WTC11 (cell line): Measurements from ENCODE around the gene CEP250.

ENCODE experiments used
- ATF1 ChIP-seq: sonication (generic); formaldehyde crosslinking; IDR thresholded peaks from 2 replicates; pipeline ENCODE4 v1.8.1; 2023; ENCODE audit warnings: mild to moderate bottlenecking, moderate library complexity, missing genetic modification reagents
- CREB1 ChIP-seq: sonication (generic); formaldehyde crosslinking; IDR thresholded peaks from 2 replicates; pipeline ENCODE4 v1.8.0; 2023; ENCODE audit warnings: mild to moderate bottlenecking, missing genetic modification reagents
- FOXJ3 ChIP-seq: sonication (generic); formaldehyde crosslinking; IDR thresholded peaks from 2 replicates; pipeline ENCODE4 v1.9.0; 2021; ENCODE audit warnings: missing genetic modification reagents, mild to moderate bottlenecking, borderline replicate concordance
- GABPB1 ChIP-seq: sonication (generic); formaldehyde crosslinking; IDR thresholded peaks from 2 replicates; pipeline ENCODE4 v1.8.1; 2023; ENCODE audit warnings: mild to moderate bottlenecking, missing genetic modification reagents
- NFATC4 ChIP-seq: fragments of 250-450 bp; sonication (Bioruptor Pico); IDR thresholded peaks from 2 replicates; pipeline ENCODE4 v1.9.0; 2021; ENCODE audit warnings: mild to moderate bottlenecking
- SMAD3 ChIP-seq: sonication (generic); formaldehyde crosslinking; IDR thresholded peaks from 2 replicates; pipeline ENCODE4 v1.8.0; 2022; ENCODE audit warnings: missing genetic modification reagents, mild to moderate bottlenecking, borderline replicate concordance
- ZNF416 ChIP-seq: fragments of 250-450 bp; sonication (Bioruptor Pico); IDR thresholded peaks from 2 replicates; pipeline ENCODE4 v1.9.0; 2021; ENCODE audit warnings: mild to moderate bottlenecking, inconsistent platforms
- TF ChIP-seq, protein P1 (sequence below): sonication (generic); formaldehyde crosslinking; IDR thresholded peaks from 2 replicates; pipeline ENCODE4 v1.8.1; 2023; ENCODE audit warnings: mild to moderate bottlenecking, moderate library complexity, missing genetic modification reagents
- TF ChIP-seq, protein P2 (sequence below): sonication (generic); formaldehyde crosslinking; IDR thresholded peaks from 2 replicates; pipeline ENCODE4 v1.8.0; 2022; ENCODE audit warnings: mild to moderate bottlenecking, missing genetic modification reagents
- TF ChIP-seq, protein P3 (sequence below): fragments of 200-600 bp; IDR thresholded peaks from 2 replicates; pipeline ENCODE4 v1.8.0; 2022; ENCODE audit warnings: antibody characterized with exemption
- TF ChIP-seq, protein P4 (sequence below): sonication (generic); formaldehyde crosslinking; IDR thresholded peaks from 2 replicates; pipeline ENCODE4 v1.8.1; 2022; ENCODE audit warnings: low read depth, missing genetic modification reagents, borderline replicate concordance
- TF ChIP-seq, protein P5 (sequence below): sonication (generic); formaldehyde crosslinking; IDR thresholded peaks from 2 replicates; pipeline ENCODE4 v1.8.1; 2023; ENCODE audit warnings: mild to moderate bottlenecking, missing genetic modification reagents
- TF ChIP-seq, protein P6 (sequence below): sonication (generic); formaldehyde crosslinking; IDR thresholded peaks from 2 replicates; pipeline ENCODE4 v1.8.1; 2023; ENCODE audit warnings: mild to moderate bottlenecking, missing genetic modification reagents, borderline replicate concordance
- TF ChIP-seq, protein P7 (sequence below): fragments of 250-450 bp; sonication (Bioruptor Pico); IDR thresholded peaks from 2 replicates; pipeline ENCODE4 v1.9.0; 2021; ENCODE audit warnings: mild to moderate bottlenecking, borderline replicate concordance

DNA sequence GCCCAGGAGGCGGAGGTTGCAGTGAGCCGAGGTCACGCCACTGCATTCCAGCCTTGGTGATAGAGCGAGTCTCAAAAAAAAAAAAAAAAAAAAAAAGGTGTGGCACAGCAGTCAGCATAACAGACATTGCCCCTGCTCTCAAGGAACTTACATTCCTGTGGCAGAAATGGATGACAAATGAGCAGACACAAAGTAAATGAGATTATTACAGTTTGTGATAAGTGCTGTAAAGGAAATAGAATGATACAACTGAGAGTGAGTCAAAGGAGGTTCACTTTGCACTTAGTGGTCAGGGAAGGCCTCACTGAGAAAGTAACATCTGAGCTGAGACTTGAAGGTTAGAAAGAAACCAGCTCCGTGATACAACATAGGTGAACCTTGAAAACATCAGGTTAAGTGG is 36.4 kb downstream of the CEP250 start:
- TF ChIP-seq, protein P1, sequence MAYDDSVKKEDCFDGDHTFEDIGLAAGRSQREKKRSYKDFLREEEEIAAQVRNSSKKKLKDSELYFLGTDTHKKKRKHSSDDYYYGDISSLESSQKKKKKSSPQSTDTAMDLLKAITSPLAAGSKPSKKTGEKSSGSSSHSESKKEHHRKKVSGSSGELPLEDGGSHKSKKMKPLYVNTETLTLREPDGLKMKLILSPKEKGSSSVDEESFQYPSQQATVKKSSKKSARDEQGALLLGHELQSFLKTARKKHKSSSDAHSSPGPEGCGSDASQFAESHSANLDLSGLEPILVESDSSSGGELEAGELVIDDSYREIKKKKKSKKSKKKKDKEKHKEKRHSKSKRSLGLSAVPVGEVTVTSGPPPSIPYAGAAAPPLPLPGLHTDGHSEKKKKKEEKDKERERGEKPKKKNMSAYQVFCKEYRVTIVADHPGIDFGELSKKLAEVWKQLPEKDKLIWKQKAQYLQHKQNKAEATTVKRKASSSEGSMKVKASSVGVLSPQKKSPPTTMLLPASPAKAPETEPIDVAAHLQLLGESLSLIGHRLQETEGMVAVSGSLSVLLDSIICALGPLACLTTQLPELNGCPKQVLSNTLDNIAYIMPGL (CRISPR knock-in tag), result no peak
- TF ChIP-seq, protein P2, sequence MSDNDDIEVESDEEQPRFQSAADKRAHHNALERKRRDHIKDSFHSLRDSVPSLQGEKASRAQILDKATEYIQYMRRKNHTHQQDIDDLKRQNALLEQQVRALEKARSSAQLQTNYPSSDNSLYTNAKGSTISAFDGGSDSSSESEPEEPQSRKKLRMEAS (CRISPR knock-in tag), result no peak
- TF ChIP-seq, protein P3, sequence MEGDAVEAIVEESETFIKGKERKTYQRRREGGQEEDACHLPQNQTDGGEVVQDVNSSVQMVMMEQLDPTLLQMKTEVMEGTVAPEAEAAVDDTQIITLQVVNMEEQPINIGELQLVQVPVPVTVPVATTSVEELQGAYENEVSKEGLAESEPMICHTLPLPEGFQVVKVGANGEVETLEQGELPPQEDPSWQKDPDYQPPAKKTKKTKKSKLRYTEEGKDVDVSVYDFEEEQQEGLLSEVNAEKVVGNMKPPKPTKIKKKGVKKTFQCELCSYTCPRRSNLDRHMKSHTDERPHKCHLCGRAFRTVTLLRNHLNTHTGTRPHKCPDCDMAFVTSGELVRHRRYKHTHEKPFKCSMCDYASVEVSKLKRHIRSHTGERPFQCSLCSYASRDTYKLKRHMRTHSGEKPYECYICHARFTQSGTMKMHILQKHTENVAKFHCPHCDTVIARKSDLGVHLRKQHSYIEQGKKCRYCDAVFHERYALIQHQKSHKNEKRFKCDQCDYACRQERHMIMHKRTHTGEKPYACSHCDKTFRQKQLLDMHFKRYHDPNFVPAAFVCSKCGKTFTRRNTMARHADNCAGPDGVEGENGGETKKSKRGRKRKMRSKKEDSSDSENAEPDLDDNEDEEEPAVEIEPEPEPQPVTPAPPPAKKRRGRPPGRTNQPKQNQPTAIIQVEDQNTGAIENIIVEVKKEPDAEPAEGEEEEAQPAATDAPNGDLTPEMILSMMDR, result no peak
- TF ChIP-seq CREB1 (no peak), GABPB1 (CRISPR knock-in tag) (no peak), ZNF416 (CRISPR knock-in tag) (no peak), FOXJ3 (CRISPR knock-in tag) (no peak), SMAD3 (CRISPR knock-in tag) (no peak), ATF1 (CRISPR knock-in tag) (no peak), NFATC4 (CRISPR knock-in tag) (no peak)
- TF ChIP-seq, protein P4, sequence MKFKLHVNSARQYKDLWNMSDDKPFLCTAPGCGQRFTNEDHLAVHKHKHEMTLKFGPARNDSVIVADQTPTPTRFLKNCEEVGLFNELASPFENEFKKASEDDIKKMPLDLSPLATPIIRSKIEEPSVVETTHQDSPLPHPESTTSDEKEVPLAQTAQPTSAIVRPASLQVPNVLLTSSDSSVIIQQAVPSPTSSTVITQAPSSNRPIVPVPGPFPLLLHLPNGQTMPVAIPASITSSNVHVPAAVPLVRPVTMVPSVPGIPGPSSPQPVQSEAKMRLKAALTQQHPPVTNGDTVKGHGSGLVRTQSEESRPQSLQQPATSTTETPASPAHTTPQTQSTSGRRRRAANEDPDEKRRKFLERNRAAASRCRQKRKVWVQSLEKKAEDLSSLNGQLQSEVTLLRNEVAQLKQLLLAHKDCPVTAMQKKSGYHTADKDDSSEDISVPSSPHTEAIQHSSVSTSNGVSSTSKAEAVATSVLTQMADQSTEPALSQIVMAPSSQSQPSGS (CRISPR knock-in tag), result no peak
- TF ChIP-seq, protein P5, sequence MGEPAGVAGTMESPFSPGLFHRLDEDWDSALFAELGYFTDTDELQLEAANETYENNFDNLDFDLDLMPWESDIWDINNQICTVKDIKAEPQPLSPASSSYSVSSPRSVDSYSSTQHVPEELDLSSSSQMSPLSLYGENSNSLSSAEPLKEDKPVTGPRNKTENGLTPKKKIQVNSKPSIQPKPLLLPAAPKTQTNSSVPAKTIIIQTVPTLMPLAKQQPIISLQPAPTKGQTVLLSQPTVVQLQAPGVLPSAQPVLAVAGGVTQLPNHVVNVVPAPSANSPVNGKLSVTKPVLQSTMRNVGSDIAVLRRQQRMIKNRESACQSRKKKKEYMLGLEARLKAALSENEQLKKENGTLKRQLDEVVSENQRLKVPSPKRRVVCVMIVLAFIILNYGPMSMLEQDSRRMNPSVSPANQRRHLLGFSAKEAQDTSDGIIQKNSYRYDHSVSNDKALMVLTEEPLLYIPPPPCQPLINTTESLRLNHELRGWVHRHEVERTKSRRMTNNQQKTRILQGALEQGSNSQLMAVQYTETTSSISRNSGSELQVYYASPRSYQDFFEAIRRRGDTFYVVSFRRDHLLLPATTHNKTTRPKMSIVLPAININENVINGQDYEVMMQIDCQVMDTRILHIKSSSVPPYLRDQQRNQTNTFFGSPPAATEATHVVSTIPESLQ (CRISPR knock-in tag), result no peak
- TF ChIP-seq, protein P6, sequence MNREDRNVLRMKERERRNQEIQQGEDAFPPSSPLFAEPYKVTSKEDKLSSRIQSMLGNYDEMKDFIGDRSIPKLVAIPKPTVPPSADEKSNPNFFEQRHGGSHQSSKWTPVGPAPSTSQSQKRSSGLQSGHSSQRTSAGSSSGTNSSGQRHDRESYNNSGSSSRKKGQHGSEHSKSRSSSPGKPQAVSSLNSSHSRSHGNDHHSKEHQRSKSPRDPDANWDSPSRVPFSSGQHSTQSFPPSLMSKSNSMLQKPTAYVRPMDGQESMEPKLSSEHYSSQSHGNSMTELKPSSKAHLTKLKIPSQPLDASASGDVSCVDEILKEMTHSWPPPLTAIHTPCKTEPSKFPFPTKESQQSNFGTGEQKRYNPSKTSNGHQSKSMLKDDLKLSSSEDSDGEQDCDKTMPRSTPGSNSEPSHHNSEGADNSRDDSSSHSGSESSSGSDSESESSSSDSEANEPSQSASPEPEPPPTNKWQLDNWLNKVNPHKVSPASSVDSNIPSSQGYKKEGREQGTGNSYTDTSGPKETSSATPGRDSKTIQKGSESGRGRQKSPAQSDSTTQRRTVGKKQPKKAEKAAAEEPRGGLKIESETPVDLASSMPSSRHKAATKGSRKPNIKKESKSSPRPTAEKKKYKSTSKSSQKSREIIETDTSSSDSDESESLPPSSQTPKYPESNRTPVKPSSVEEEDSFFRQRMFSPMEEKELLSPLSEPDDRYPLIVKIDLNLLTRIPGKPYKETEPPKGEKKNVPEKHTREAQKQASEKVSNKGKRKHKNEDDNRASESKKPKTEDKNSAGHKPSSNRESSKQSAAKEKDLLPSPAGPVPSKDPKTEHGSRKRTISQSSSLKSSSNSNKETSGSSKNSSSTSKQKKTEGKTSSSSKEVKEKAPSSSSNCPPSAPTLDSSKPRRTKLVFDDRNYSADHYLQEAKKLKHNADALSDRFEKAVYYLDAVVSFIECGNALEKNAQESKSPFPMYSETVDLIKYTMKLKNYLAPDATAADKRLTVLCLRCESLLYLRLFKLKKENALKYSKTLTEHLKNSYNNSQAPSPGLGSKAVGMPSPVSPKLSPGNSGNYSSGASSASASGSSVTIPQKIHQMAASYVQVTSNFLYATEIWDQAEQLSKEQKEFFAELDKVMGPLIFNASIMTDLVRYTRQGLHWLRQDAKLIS (CRISPR knock-in tag), result no peak
- TF ChIP-seq, protein P7, sequence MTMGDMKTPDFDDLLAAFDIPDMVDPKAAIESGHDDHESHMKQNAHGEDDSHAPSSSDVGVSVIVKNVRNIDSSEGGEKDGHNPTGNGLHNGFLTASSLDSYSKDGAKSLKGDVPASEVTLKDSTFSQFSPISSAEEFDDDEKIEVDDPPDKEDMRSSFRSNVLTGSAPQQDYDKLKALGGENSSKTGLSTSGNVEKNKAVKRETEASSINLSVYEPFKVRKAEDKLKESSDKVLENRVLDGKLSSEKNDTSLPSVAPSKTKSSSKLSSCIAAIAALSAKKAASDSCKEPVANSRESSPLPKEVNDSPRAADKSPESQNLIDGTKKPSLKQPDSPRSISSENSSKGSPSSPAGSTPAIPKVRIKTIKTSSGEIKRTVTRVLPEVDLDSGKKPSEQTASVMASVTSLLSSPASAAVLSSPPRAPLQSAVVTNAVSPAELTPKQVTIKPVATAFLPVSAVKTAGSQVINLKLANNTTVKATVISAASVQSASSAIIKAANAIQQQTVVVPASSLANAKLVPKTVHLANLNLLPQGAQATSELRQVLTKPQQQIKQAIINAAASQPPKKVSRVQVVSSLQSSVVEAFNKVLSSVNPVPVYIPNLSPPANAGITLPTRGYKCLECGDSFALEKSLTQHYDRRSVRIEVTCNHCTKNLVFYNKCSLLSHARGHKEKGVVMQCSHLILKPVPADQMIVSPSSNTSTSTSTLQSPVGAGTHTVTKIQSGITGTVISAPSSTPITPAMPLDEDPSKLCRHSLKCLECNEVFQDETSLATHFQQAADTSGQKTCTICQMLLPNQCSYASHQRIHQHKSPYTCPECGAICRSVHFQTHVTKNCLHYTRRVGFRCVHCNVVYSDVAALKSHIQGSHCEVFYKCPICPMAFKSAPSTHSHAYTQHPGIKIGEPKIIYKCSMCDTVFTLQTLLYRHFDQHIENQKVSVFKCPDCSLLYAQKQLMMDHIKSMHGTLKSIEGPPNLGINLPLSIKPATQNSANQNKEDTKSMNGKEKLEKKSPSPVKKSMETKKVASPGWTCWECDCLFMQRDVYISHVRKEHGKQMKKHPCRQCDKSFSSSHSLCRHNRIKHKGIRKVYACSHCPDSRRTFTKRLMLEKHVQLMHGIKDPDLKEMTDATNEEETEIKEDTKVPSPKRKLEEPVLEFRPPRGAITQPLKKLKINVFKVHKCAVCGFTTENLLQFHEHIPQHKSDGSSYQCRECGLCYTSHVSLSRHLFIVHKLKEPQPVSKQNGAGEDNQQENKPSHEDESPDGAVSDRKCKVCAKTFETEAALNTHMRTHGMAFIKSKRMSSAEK (CRISPR knock-in tag), result no peak
